Nephron (organoid): ENCODE data around the gene SLC15A1.

ENCODE experiments used
- H3K27ac Mint-ChIP-seq, 3 experiments: 2 replicates each; pipeline ENCODE4 v1.8.0; 2020; ENCODE audit warnings: mixed read lengths in 3 of 3, mild to moderate bottlenecking in 2 of 3, moderate library complexity in 1 of 3
- H3K27me3 Mint-ChIP-seq: 2 replicates; pipeline ENCODE4 v1.8.0; 2021; ENCODE audit warnings: low read depth, mild to moderate bottlenecking, moderate library complexity, mixed read lengths
- H3K36me3 Mint-ChIP-seq: 2 replicates; pipeline ENCODE4 v1.8.0; 2020; ENCODE audit warnings: low read depth, mixed read lengths
- H3K4me1 Mint-ChIP-seq: 2 replicates; pipeline ENCODE4 v1.8.0; 2020; ENCODE audit warnings: mixed read lengths
- H3K4me3 Mint-ChIP-seq, 3 experiments: 2 replicates each; pipeline ENCODE4 v1.8.0; 2020; ENCODE audit warnings: mild to moderate bottlenecking in 3 of 3, mixed read lengths in 3 of 3, moderate library complexity in 2 of 3
- H3K9me3 Mint-ChIP-seq: 2 replicates; pipeline ENCODE4 v1.8.0; 2020; ENCODE audit warnings: mixed read lengths
- TF ChIP-seq, protein P1 (sequence below), 3 experiments: fragments of 200-600 bp; sonication (generic); IDR thresholded peaks; one replicate each; pipeline ENCODE4 v1.5.0; 2021; ENCODE audit warnings: antibody characterized with exemption in 3 of 3; ENCODE audit not compliant: unreplicated experiment in 3 of 3

The SLC15A1 gene

DNA sequence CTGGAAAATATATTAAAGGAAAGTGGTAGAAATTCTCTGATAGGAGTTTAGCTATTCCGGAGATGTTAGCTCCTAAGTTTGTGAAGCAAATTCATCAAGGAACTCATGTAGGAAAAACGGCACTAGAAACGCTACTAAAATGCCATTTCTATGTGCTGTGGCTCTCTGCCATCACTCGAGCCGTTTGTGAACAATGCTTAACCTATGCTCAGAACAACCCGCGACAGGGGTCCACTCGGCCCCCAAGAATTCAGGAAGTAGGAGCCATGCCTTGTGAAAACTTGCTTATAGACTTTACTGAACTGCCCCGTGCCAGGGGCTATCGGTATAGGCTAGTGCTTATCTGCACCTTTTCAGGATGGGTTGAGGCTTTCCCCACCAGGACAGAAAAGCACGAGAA is 14.2 kb upstream of the SLC15A1 start:
- H3K27me3 Mint-ChIP-seq, result no peaks in the 10 kb centered on the region

DNA sequence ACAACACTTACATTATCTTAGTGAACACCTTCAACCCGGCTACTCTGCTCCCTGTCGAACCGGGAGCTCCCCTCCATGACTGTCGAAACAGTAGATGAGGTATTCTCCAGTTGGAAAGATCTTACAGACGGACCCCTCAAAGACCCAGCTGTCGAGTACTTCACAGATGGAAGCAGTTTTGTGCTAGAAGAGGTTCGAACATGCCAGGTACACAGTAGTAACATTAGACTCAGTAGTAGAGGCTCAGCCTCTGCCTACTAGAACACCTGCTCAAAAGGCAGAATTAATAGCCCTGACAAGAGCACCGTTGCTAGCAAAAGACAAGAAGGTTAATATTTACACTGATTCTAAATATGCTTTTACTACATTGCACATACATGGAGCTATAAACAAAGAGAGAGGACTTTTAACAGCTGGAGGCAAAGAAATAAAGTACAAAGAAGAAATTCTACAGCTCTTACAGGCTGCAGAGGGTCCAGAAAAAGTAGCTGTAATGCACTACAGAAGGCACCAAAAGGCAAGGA is 13.6 kb upstream of the SLC15A1 start:
- Mint-ChIP-seq H3K27me3 (no peaks in the 10 kb centered on the region), H3K4me1 (no peaks in the 10 kb centered on the region), H3K36me3 (no peaks in the 10 kb centered on the region), H3K27ac (no peak overlapping the region), H3K4me3 (no peak overlapping the region), H3K9me3 (no peaks in the 10 kb centered on the region)
- TF ChIP-seq, protein P1, sequence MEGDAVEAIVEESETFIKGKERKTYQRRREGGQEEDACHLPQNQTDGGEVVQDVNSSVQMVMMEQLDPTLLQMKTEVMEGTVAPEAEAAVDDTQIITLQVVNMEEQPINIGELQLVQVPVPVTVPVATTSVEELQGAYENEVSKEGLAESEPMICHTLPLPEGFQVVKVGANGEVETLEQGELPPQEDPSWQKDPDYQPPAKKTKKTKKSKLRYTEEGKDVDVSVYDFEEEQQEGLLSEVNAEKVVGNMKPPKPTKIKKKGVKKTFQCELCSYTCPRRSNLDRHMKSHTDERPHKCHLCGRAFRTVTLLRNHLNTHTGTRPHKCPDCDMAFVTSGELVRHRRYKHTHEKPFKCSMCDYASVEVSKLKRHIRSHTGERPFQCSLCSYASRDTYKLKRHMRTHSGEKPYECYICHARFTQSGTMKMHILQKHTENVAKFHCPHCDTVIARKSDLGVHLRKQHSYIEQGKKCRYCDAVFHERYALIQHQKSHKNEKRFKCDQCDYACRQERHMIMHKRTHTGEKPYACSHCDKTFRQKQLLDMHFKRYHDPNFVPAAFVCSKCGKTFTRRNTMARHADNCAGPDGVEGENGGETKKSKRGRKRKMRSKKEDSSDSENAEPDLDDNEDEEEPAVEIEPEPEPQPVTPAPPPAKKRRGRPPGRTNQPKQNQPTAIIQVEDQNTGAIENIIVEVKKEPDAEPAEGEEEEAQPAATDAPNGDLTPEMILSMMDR (IDR thresholded peaks at IDR 0.05; ENCODE audit: unreplicated experiment in 3 of 3), result no peak

More for the DNA sequence above, 14.2 kb upstream of the SLC15A1 start:
- Mint-ChIP-seq H3K4me3 (no peak overlapping the region), H3K27ac (no peak overlapping the region), H3K9me3 (no peaks in the 10 kb centered on the region), H3K4me1 (no peaks in the 10 kb centered on the region), H3K36me3 (no peaks in the 10 kb centered on the region)
- TF ChIP-seq, protein P1 (IDR thresholded peaks at IDR 0.05; ENCODE audit: unreplicated experiment in 3 of 3), result no peak

DNA sequence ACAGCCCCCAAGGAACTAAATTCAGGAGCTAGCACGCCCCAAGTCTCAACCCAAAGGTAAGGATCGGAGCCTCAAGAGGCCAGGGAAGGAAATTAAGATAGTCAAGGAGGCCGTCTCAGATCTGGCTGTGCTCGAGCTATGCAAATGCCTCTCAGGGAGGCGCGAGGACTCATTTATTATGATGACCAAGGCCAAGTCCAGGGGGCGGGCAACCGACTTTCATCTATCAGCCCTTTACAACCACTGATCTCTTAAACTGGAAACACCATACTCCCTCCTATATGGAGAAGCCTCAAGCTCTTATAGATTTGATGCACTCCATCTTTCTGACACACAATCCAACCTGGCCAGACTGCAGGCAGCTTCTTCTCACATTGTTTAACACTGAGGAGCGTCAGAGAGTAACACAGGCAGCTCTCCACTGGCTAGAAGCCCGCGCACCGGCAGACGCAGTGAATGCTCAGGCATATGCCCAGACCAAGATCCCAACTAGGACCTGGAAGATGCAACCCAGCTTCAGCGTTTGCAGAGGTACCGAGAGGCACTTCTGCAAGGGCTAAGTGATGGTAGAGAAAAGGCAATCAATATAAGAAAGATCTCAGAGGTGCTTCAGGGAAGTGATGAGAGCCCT is 9.6 kb upstream of the SLC15A1 start:
- peaks cover 2% of the 10 kb centered on the region for H3K27me3 Mint-ChIP-seq
- TF ChIP-seq, protein P1 (IDR thresholded peaks at IDR 0.05; ENCODE audit: unreplicated experiment in 3 of 3), result no peak
- no peak overlapping the region for H3K4me3 Mint-ChIP-seq

DNA sequence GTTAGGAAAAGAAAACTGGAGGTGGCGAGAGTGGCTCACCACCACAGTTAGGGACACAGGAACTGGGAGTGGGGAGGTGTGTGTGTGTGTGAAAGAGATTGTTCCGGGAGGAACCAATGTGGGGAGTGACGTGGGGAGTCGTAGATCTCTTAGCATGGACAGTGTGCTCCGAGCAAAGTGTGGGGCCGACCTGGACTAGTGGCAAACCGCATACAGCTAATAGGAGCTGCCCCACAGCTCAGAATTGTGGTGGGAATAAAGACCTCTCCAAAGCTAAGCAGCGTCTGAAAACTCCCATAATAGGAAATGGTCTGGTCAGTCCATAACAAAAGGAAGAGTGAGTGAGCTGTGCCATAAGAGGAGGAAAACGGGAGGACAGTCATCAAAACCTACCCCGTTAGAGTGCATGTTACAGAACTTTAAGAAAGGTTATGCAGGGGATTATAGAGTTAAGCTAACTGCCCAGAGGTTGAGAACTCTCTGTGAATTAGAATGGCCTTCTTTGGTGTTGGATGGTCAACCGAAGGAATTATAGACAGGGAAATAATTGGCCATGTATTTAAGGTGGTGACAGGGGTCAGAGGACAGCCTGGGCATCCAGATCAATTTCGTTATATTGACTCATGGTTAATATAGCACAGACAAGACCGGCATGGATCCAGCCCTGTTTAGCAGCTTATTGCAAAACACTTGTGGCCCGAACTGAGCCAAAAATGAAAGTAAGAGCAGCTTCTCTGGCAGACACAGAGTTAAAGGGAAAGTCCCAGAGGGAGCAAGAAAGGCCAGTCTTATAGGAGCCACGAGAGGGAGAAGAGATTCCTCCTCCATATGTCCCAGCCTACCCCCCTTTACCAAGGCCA is 8.9 kb upstream of the SLC15A1 start:
- H3K36me3 Mint-ChIP-seq, result no peaks in the 10 kb centered on the region
- TF ChIP-seq, protein P1 (IDR thresholded peaks at IDR 0.05; ENCODE audit: unreplicated experiment in 3 of 3), result no peak
- no peak overlapping the region for H3K27ac Mint-ChIP-seq
- no peak overlapping the region for H3K4me3 Mint-ChIP-seq
- no peaks in the 10 kb centered on the region for H3K4me1 Mint-ChIP-seq
- H3K27me3 Mint-ChIP-seq, result peaks cover 9% of the 10 kb centered on the region
- H3K9me3 Mint-ChIP-seq, result peaks cover 10% of the 10 kb centered on the region

More for the DNA sequence above, 9.6 kb upstream of the SLC15A1 start:
- Mint-ChIP-seq H3K27ac (no peak overlapping the region), H3K4me1 (no peaks in the 10 kb centered on the region), H3K36me3 (no peaks in the 10 kb centered on the region), H3K9me3 (peaks cover 10% of the 10 kb centered on the region)

DNA sequence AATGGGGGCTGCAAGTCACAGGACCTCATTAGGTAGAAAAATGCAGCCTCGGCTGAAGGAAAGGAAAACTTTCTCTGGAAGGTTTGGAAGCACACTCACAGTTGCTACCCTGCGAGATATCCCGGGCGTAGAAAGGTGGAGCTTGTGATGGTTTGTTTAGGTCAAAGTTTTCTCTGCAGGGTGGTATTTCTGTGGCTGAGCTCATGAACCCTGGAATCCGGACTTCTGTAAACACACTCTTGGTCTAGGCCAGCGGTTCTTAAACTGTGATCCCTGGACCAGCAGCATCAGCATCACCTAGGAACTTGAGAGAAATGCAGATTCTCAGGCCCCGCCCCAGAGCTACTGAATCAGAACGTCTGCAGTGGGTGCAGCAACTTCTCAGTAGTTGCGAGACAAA is 3.3 kb upstream of the SLC15A1 start:
- Mint-ChIP-seq H3K27ac (no peak overlapping the region), H3K27me3 (peaks cover 59% of the 10 kb centered on the region), H3K36me3 (peaks cover 5% of the 10 kb centered on the region), H3K9me3 (peaks cover 26% of the 10 kb centered on the region), H3K4me1 (peaks cover 4% of the 10 kb centered on the region), H3K4me3 (no peak overlapping the region)
- TF ChIP-seq, protein P1 (IDR thresholded peaks at IDR 0.05; ENCODE audit: unreplicated experiment in 3 of 3), result no peak
